Trophoblast cell (in vitro differentiated cells and primary cell): ENCODE data around the gene RLF.

Experiments used
- DNase-seq, 2 donors: peaks; one replicate each; pipeline ENCODE4 v3.0.0-alpha.2; 2016
- H2AFZ ChIP-seq: 2 replicates; pipeline ENCODE4 v1.6.1; 2013; ENCODE audit warnings: low read length, moderate library complexity, mild to moderate bottlenecking; ENCODE audit not compliant: insufficient read depth, poor library complexity
- H2AK5ac ChIP-seq: 2 replicates; pipeline ENCODE4 v1.6.1; 2013; ENCODE audit warnings: mild to moderate bottlenecking, low read length
- H2BK120ac ChIP-seq: 2 replicates; pipeline ENCODE4 v1.6.1; 2013; ENCODE audit warnings: low read length, mild to moderate bottlenecking, moderate library complexity; ENCODE audit not compliant: insufficient read depth, poor library complexity
- H2BK12ac ChIP-seq: 2 replicates; pipeline ENCODE4 v1.6.1; 2013; ENCODE audit warnings: mild to moderate bottlenecking, low read length, moderate library complexity
- H2BK5ac ChIP-seq: 2 replicates; pipeline ENCODE4 v1.6.1; 2013; ENCODE audit warnings: low read length, low read depth, moderate library complexity, mild to moderate bottlenecking; ENCODE audit not compliant: poor library complexity
- H3K14ac ChIP-seq: 2 replicates; pipeline ENCODE4 v1.6.1; 2013; ENCODE audit warnings: mild to moderate bottlenecking, low read length
- H3K18ac ChIP-seq: 2 replicates; pipeline ENCODE4 v1.6.1; 2013; ENCODE audit warnings: mild to moderate bottlenecking, low read length
- H3K23ac ChIP-seq: 2 replicates; pipeline ENCODE4 v1.6.1; 2013; ENCODE audit warnings: low read length
- H3K27ac ChIP-seq: 2 replicates; pipeline ENCODE4 v1.5.1; 2013; ENCODE audit warnings: low read depth, mild to moderate bottlenecking, inconsistent platforms, low read length, moderate library complexity
- H3K27me3 ChIP-seq: 2 replicates; pipeline ENCODE4 v1.6.1; 2013; ENCODE audit warnings: inconsistent platforms, mild to moderate bottlenecking, low read length, moderate library complexity; ENCODE audit not compliant: insufficient read depth
- H3K36me3 ChIP-seq, 2 experiments: 1 replicate in 1 of 2; 2 replicates in 1 of 2; pipeline ENCODE4 v1.6.1; 2013; ENCODE audit warnings: low read length in 2 of 2, mild to moderate bottlenecking in 2 of 2, moderate library complexity in 1 of 2; ENCODE audit not compliant: insufficient read depth in 2 of 2, control insufficient read depth in 1 of 2
- H3K4ac ChIP-seq: 2 replicates; pipeline ENCODE4 v1.6.1; 2013; ENCODE audit warnings: low read depth, mild to moderate bottlenecking, low read length, moderate library complexity
- H3K4me1 ChIP-seq, 2 experiments: 1 replicate in 1 of 2; 2 replicates in 1 of 2; pipeline ENCODE4 v1.6.1; 2013; ENCODE audit warnings: low read length in 2 of 2, mild to moderate bottlenecking in 2 of 2, moderate library complexity in 1 of 2; ENCODE audit not compliant: insufficient read depth in 2 of 2, control insufficient read depth in 1 of 2
- H3K4me2 ChIP-seq: 2 replicates; pipeline ENCODE4 v1.6.1; 2013; ENCODE audit warnings: inconsistent platforms, mild to moderate bottlenecking, low read length, moderate library complexity
- H3K4me3 ChIP-seq: 2 replicates; pipeline ENCODE4 v1.5.1; 2013; ENCODE audit warnings: mild to moderate bottlenecking, low read depth, low read length, inconsistent platforms
- H3K79me1 ChIP-seq: one replicate; pipeline ENCODE4 v1.6.1; 2013; ENCODE audit warnings: low read length
- H3K79me2 ChIP-seq: 2 replicates; pipeline ENCODE4 v1.6.1; 2013; ENCODE audit warnings: low read length, mild to moderate bottlenecking; ENCODE audit not compliant: control insufficient read depth, insufficient read depth, poor library complexity
- H3K9ac ChIP-seq: 2 replicates; pipeline ENCODE4 v1.6.1; 2013; ENCODE audit warnings: mild to moderate bottlenecking, low read length
- H3K9me3 ChIP-seq: 2 replicates; pipeline ENCODE4 v1.6.1; 2013; ENCODE audit warnings: low read depth, mild to moderate bottlenecking, control low read depth, inconsistent platforms, low read length; ENCODE audit not compliant: insufficient read depth
- H4K12ac ChIP-seq: 2 replicates; pipeline ENCODE4 v1.6.1; 2013; ENCODE audit warnings: low read depth, mild to moderate bottlenecking, low read length, moderate library complexity
- H4K8ac ChIP-seq: 2 replicates; pipeline ENCODE4 v1.6.1; 2013; ENCODE audit warnings: low read depth, mild to moderate bottlenecking, low read length, moderate library complexity
- H4K91ac ChIP-seq: one replicate; pipeline ENCODE4 v1.6.1; 2013; ENCODE audit warnings: low read depth, mild to moderate bottlenecking, low read length, moderate library complexity
- WGBS: extraction: QIAGEN DNeasy Blood & Tissue Kit; methylation state at CpG from one replicate; pipeline ENCODE4 v1.1.7; 2013; ENCODE audit warnings: missing lambda C conversion rate; ENCODE audit not compliant: insufficient read length, insufficient coverage; ENCODE audit errors: extremely low coverage; 5-methylcytosine and 5-hydroxymethylcytosine counted together

The RLF gene

DNA sequence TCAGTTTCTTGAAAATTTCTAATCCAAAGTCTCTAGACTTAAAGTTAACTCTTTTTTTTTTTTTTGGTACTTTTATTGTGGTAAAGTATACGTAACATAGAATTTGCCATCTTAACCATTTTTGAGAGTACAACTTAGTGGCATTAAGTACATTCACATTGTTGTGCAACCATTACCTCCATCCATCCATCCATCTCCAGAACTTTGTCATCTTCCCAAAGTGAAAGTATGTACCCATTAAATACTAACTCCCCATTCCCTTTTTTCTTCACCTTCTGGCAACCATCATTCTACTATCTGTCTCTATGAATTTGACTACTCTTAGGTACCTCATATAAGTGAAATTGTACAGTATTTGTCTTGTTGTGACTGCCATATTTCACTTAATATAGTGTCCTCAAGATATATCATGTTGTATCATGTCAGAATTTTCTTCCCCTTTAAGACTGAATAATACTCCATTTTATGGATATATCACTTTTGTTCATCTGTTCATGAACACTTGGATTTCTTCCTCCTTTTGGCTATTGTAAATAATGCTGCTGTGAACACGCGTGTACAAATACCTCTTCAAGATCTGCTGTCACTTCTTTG, 18.4 kb downstream of the RLF start:
- H2BK120ac ChIP-seq = no peak overlapping the region
- no peak for DNase-seq
- H3K4me2 ChIP-seq = no peak overlapping the region
- no peak overlapping the region for H3K4ac ChIP-seq
- no peak overlapping the region for H3K9ac ChIP-seq
- H3K79me1 ChIP-seq = no peaks in the 10 kb centered on the region
- no peaks in the 10 kb centered on the region for H3K27me3 ChIP-seq
- no peak overlapping the region for H3K14ac ChIP-seq
- H3K9me3 ChIP-seq = no peaks in the 10 kb centered on the region
- H2BK5ac ChIP-seq = no peak overlapping the region
- no peak overlapping the region for H3K18ac ChIP-seq
- no peak overlapping the region for H4K91ac ChIP-seq
- H3K36me3 ChIP-seq = no peaks in the 10 kb centered on the region
- no peak overlapping the region for H4K8ac ChIP-seq
- no peak overlapping the region for H2AFZ ChIP-seq
- no peak overlapping the region for H4K12ac ChIP-seq
- WGBS = no CpG with 5 or more reads among the region's 3 CpGs
- no peak overlapping the region for H3K23ac ChIP-seq
- H2BK12ac ChIP-seq = no peak overlapping the region
- peaks cover 5% of the 10 kb centered on the region for H3K79me2 ChIP-seq
- H3K4me1 ChIP-seq = no peaks in the 10 kb centered on the region
- H3K27ac ChIP-seq = no peak overlapping the region
- no peak overlapping the region for H2AK5ac ChIP-seq
- H3K4me3 ChIP-seq = no peak overlapping the region

- Histone ChIP-seq H4K12ac (no peak overlapping the region), H2BK12ac (no peak overlapping the region), H3K9me3 (no peaks in the 10 kb centered on the region), H3K4me1 (no peaks in the 10 kb centered on the region), H3K36me3 (no peaks in the 10 kb centered on the region), H2BK5ac (no peak overlapping the region), H3K27ac (no peak overlapping the region), H3K23ac (no peak overlapping the region), H3K79me1 (no peaks in the 10 kb centered on the region), H2BK120ac (no peak overlapping the region), H2AFZ (no peak overlapping the region), H3K4me3 (no peak overlapping the region), H3K27me3 (no peaks in the 10 kb centered on the region), H3K14ac (no peak overlapping the region), H2AK5ac (no peak overlapping the region), H3K18ac (no peak overlapping the region), H3K9ac (no peak overlapping the region), H3K4ac (peak overlapping the region; percentile 36), H4K8ac (no peak overlapping the region), H3K4me2 (no peak overlapping the region), H4K91ac (no peak overlapping the region), H3K79me2 (peaks cover 8% of the 10 kb centered on the region)
- peak in 1 of 2 donors; percentile 32 for DNase-seq
- no CpG with 5 or more reads among the region's 3 CpGs for whole genome bisulfite sequencing
Measured at GRCh38 chr1:40183055-40183710, 22.0 kb downstream of the RLF start.

GRCh38 chr1:40184193-40184592, 23.0 kb downstream of the RLF start:
- Histone ChIP-seq H2AK5ac (no peak overlapping the region), H3K23ac (no peak overlapping the region), H4K12ac (no peak overlapping the region), H2AFZ (no peak overlapping the region), H3K9ac (no peak overlapping the region), H3K4me3 (no peak overlapping the region), H3K4me1 (no peaks in the 10 kb centered on the region), H4K91ac (no peak overlapping the region), H3K79me1 (no peaks in the 10 kb centered on the region), H3K36me3 (no peaks in the 10 kb centered on the region), H3K9me3 (no peaks in the 10 kb centered on the region), H2BK12ac (no peak overlapping the region), H3K4ac (no peak overlapping the region), H3K18ac (no peak overlapping the region), H3K4me2 (no peak overlapping the region), H3K79me2 (peaks cover 5% of the 10 kb centered on the region), H3K27ac (no peak overlapping the region), H3K14ac (no peak overlapping the region), H2BK120ac (no peak overlapping the region), H3K27me3 (no peaks in the 10 kb centered on the region), H4K8ac (no peak overlapping the region), H2BK5ac (no peak overlapping the region)
- DNase-seq = no peak
- no CpG with 5 or more reads among the region's 1 CpG for WGBS

- Histone ChIP-seq H3K23ac (no peak overlapping the region), H3K27ac (no peak overlapping the region), H2BK120ac (no peak overlapping the region), H3K36me3 (peaks cover 2 to 5% of the 10 kb centered on the region in 2 experiments), H4K91ac (no peak overlapping the region), H3K27me3 (no peaks in the 10 kb centered on the region), H3K4me3 (no peak overlapping the region), H3K79me1 (no peaks in the 10 kb centered on the region), H2BK5ac (no peak overlapping the region), H3K79me2 (peaks cover 3% of the 10 kb centered on the region), H3K9ac (no peak overlapping the region), H3K9me3 (no peaks in the 10 kb centered on the region), H4K12ac (no peak overlapping the region), H3K4me1 (no peaks in the 10 kb centered on the region), H2AK5ac (no peak overlapping the region), H4K8ac (no peak overlapping the region), H3K4ac (peak overlapping the region; percentile 70), H3K14ac (no peak overlapping the region), H3K4me2 (no peak overlapping the region), H3K18ac (no peak overlapping the region), H2AFZ (no peak overlapping the region), H2BK12ac (no peak overlapping the region)
- no CpG with 5 or more reads among the region's 7 CpGs for WGBS
- DNase-seq = peak; percentile 14 to 33
Measured at GRCh38 chr1:40185951-40186864, 25.0 kb downstream of the RLF start.
